MCF 10A (cell line): Measurements from ENCODE around the gene MICA. TPM values are rescaled to one million over a fixed set of nuclear protein-coding genes. Genes with fewer than 3 reads are reported as not detected.
"Not testable (repeated sequence)": the region's sequence is repeated elsewhere in the genome, so short reads cannot be mapped to it uniquely, and the experiment has no call there.

Experiments used
- BruUV-seq: library from RNA; stranded (reverse); fragments of 400-500 nt; replicated peaks from 2 replicates; lab custom pipeline; 2021; lab: Mats Ljungman, UMichigan
- CTCF ChIA-PET: fragments of 300-600 bp; sonication (Branson Sonifier 250); formaldehyde crosslinking; extraction: SDS; loops from one replicate; lab custom pipeline; 2021; ENCODE audit warnings: antibody characterized with exemption, inconsistent platforms; lab: Yijun Ruan, JAX
- POLR2A ChIA-PET: fragments of 300-600, 350-650 bp; sonication (Branson Sonifier 250); formaldehyde crosslinking; extraction: SDS; loops from one replicate; lab custom pipeline; 2020; ENCODE audit warnings: antibody characterized with exemption, inconsistent platforms; lab: Yijun Ruan, JAX
- DNase-seq: peaks from one replicate; pipeline ENCODE4 v3.0.0-alpha.2; 2018; ENCODE audit not compliant: unreplicated experiment
- H3K27ac Mint-ChIP-seq: one replicate; pipeline ENCODE4 v1.8.0; 2022; ENCODE audit warnings: mild to moderate bottlenecking, low read depth, mixed read lengths; ENCODE audit not compliant: unreplicated experiment
- H3K27me3 Mint-ChIP-seq: one replicate; pipeline ENCODE4 v1.8.0; 2022; ENCODE audit warnings: mixed read lengths; ENCODE audit not compliant: insufficient read depth, unreplicated experiment
- H3K36me3 Mint-ChIP-seq: one replicate; pipeline ENCODE4 v1.8.0; 2022; ENCODE audit warnings: mild to moderate bottlenecking, moderate library complexity, mixed read lengths; ENCODE audit not compliant: insufficient read depth, unreplicated experiment
- H3K4me1 Mint-ChIP-seq: one replicate; pipeline ENCODE4 v1.8.0; 2022; ENCODE audit warnings: mixed read lengths; ENCODE audit not compliant: insufficient read depth, unreplicated experiment
- H3K4me3 Mint-ChIP-seq: one replicate; pipeline ENCODE4 v1.8.0; 2022; ENCODE audit warnings: mild to moderate bottlenecking, moderate library complexity, mixed read lengths; ENCODE audit not compliant: unreplicated experiment
- H3K9me3 Mint-ChIP-seq: one replicate; pipeline ENCODE4 v1.8.0; 2022; ENCODE audit warnings: mixed read lengths; ENCODE audit not compliant: unreplicated experiment
- CTCF ChIP-seq: fragments of 200-600 bp; IDR thresholded peaks from one replicate; pipeline ENCODE4 v1.8.0; 2022; ENCODE audit warnings: antibody characterized with exemption, mild to moderate bottlenecking; ENCODE audit not compliant: unreplicated experiment
- intact Hi-C: fragments of 100-400 bp; cut with micrococcal nuclease; formaldehyde crosslinking; loops from 2 replicates; pipeline ENCODE4 v1.14.1; 2022
- total RNA-seq: library from RNA; stranded (reverse); gene quantifications from 2 replicates; pipeline ENCODE4 v1.2.3, GENCODE V29; 2022

MICA gene
- total RNA-seq, 1 experiment from 2014 or later: 18.0 TPM

- Mint-ChIP-seq H3K4me3 (no peak overlapping the region), H3K27ac (no peak overlapping the region), H3K27me3 (no peaks in the 10 kb centered on the region), H3K9me3 (no peaks in the 10 kb centered on the region), H3K36me3 (peaks cover 2% of the 10 kb centered on the region), H3K4me1 (peaks cover 8% of the 10 kb centered on the region)
- TF ChIP-seq CTCF: no peak
- CTCF ChIA-PET: interaction anchor here (1.2 to 1.4 kb wide), 2 partner anchors 48 to 197 kb away, joined by 4 read pairs; no protein-coding TSS in a partner anchor
- no peak for DNase-seq
- POLR2A ChIA-PET: no interaction called here
- BruUV-seq: no TSS peak
- intact Hi-C loops: no loop called here
Observed at GRCh38 chr6:31394381-31394780, 9.0 kb upstream of the MICA start.

- no TSS peak for BruUV-seq
- TF ChIP-seq CTCF: no peak
- ChIA-PET CTCF (interaction anchor here (0.6 to 1.7 kb wide), 3 partner anchors 18 to 266 kb away, joined by 3 to 9 read pairs (median 3); no protein-coding TSS in a partner anchor), POLR2A (no interaction called here)
- DNase-seq: no peak
- peaks cover 8% of the 10 kb centered on the region for H3K4me1 Mint-ChIP-seq
- H3K9me3 Mint-ChIP-seq: no peaks in the 10 kb centered on the region
- H3K27me3 Mint-ChIP-seq: no peaks in the 10 kb centered on the region
- no peak overlapping the region for H3K27ac Mint-ChIP-seq
- no peak overlapping the region for H3K4me3 Mint-ChIP-seq
- H3K36me3 Mint-ChIP-seq: peaks cover 11% of the 10 kb centered on the region
- intact Hi-C loops: loop anchor here (5.0 kb wide), 1 partner anchor 201 kb away; no protein-coding TSS in a partner anchor
Observed at GRCh38 chr6:31395832-31396231, 7.6 kb upstream of the MICA start.

- ChIA-PET CTCF (interaction anchor here (0.6 to 2.0 kb wide), 5 partner anchors 18 to 267 kb away, joined by 3 to 13 read pairs (median 9); no protein-coding TSS in a partner anchor), POLR2A (interaction anchor here (1.2 to 2.0 kb wide), 2 partner anchors 46 to 145 kb away, joined by 8 read pairs; partner anchors contain the start of gene DDX39B)
- Mint-ChIP-seq H3K27ac (no peak overlapping the region), H3K4me3 (no peak overlapping the region), H3K9me3 (no peaks in the 10 kb centered on the region), H3K4me1 (peaks cover 12% of the 10 kb centered on the region), H3K36me3 (peaks cover 11% of the 10 kb centered on the region), H3K27me3 (no peaks in the 10 kb centered on the region)
- intact Hi-C loops: loop anchor here (1.0 to 5.0 kb wide), 2 partner anchors 45 to 201 kb away; no protein-coding TSS in a partner anchor
- DNase-seq: peak; percentile 84
- TF ChIP-seq CTCF: peak; percentile 86
- BruUV-seq: no TSS peak
Observed at GRCh38 chr6:31396422-31397152, 6.8 kb upstream of the MICA start.

GRCh38 chr6:31397153-31397499 is 6.3 kb upstream of the MICA start:
- not testable (repeated sequence) for BruUV-seq, DNase-seq, H3K27me3 Mint-ChIP-seq, H3K4me3 Mint-ChIP-seq, H3K27ac Mint-ChIP-seq, H3K9me3 Mint-ChIP-seq
- POLR2A ChIA-PET: interaction anchor here (1.2 to 2.0 kb wide), 2 partner anchors 45 to 145 kb away, joined by 8 read pairs; partner anchors contain the start of gene DDX39B
- H3K36me3 Mint-ChIP-seq: peaks cover 11% of the 10 kb centered on the region
- CTCF ChIA-PET: interaction anchor here (0.9 to 2.5 kb wide), 6 partner anchors 42 to 192 kb away, joined by 3 to 13 read pairs (median 7); no protein-coding TSS in a partner anchor
- peaks cover 15% of the 10 kb centered on the region for H3K4me1 Mint-ChIP-seq
- intact Hi-C loops: loop anchor here (1.0 to 5.0 kb wide), 2 partner anchors 44 to 200 kb away; no protein-coding TSS in a partner anchor
